PC-9 (cell line): Measurements from ENCODE around the gene POLG2. TPM values are rescaled to one million over a fixed set of nuclear protein-coding genes. Genes with fewer than 3 reads are reported as not detected.
"Not testable (repeated sequence)": the region's sequence is repeated elsewhere in the genome, so short reads cannot be mapped to it uniquely, and the experiment has no call there.

Experiments
- BruUV-seq: library from RNA; stranded (reverse); fragments of 400-500 nt; replicated peaks from 2 replicates; lab custom pipeline; 2021; lab: Mats Ljungman, UMichigan
- CTCF ChIA-PET: fragments of 300-600 bp; sonication (Branson Sonifier 250); formaldehyde crosslinking; loops from one replicate; lab custom pipeline; 2022; ENCODE audit warnings: antibody characterized with exemption; lab: Charles Lee
- POLR2A ChIA-PET: fragments of 300-600 bp; sonication (Branson Sonifier 250); formaldehyde crosslinking; loops from one replicate; lab custom pipeline; 2022; ENCODE audit warnings: antibody characterized with exemption; ENCODE audit not compliant: unreplicated experiment; lab: Charles Lee
- DNase-seq, 2 experiments: peaks; one replicate each; pipeline versions ENCODE4 v3.0.0 to v3.0.0-alpha.2; 2015 to 2022; ENCODE audit warnings: mixed read lengths in 1 of 2
- H2AFZ ChIP-seq: fragments of 200-600 bp; sonication (generic); 2 replicates; pipeline ENCODE4 v1.8.1; 2017; ENCODE audit warnings: antibody characterized with exemption
- H3F3A ChIP-seq: fragments of 200-600 bp; sonication (generic); 2 replicates; pipeline ENCODE4 v1.8.1; 2017; ENCODE audit warnings: antibody characterized with exemption, mild to moderate bottlenecking, low read depth; ENCODE audit not compliant: insufficient read depth
- H3K27ac ChIP-seq: fragments of 200-600 bp; sonication (generic); 2 replicates; pipeline ENCODE4 v1.6.1; 2016; ENCODE audit warnings: mixed run types
- H3K27me3 ChIP-seq: fragments of 200-600 bp; sonication (generic); 2 replicates; pipeline ENCODE4 v1.6.1; 2016; ENCODE audit warnings: low read depth, mixed run types; ENCODE audit not compliant: insufficient read depth
- H3K36me3 ChIP-seq: fragments of 200-600 bp; sonication (generic); 2 replicates; pipeline ENCODE4 v1.6.1; 2016; ENCODE audit warnings: low read depth, mixed run types
- H3K4me1 ChIP-seq: fragments of 200-600 bp; sonication (generic); replicated peaks from 2 replicates; pipeline ENCODE4 v1.6.1; 2016; ENCODE audit warnings: mixed run types; ENCODE audit not compliant: insufficient read depth
- H3K4me2 ChIP-seq: fragments of 200-600 bp; sonication (generic); 2 replicates; pipeline ENCODE4 v1.6.1; 2017; ENCODE audit warnings: mixed run types
- H3K4me3 ChIP-seq: fragments of 200-600 bp; sonication (generic); 2 replicates; pipeline ENCODE4 v1.6.1; 2016; ENCODE audit warnings: mixed run types
- H3K79me2 ChIP-seq: fragments of 200-600 bp; sonication (generic); 2 replicates; pipeline ENCODE4 v1.6.1; 2017; ENCODE audit warnings: low read depth, mixed run types
- H3K9me2 ChIP-seq: fragments of 200-600 bp; sonication (generic); 2 replicates; pipeline ENCODE4 v1.8.1; 2017; ENCODE audit warnings: mild to moderate bottlenecking; ENCODE audit not compliant: insufficient read depth
- H3K9me3 ChIP-seq: fragments of 200-600 bp; sonication (generic); 2 replicates; pipeline ENCODE4 v1.8.1; 2016; ENCODE audit warnings: low read depth; ENCODE audit not compliant: insufficient read depth
- H4K20me1 ChIP-seq: fragments of 200-600 bp; sonication (generic); 2 replicates; pipeline ENCODE4 v1.8.1; 2017; ENCODE audit not compliant: insufficient read depth
- CTCF ChIP-seq: fragments of 200-600 bp; sonication (generic); conservative IDR thresholded peaks from 2 replicates; pipeline ENCODE4 v1.6.1; 2017; ENCODE audit warnings: mixed run types, antibody characterized with exemption, mild to moderate bottlenecking, moderate library complexity
- EZH2 ChIP-seq: fragments of 200-600 bp; sonication (generic); IDR thresholded peaks from 2 replicates; pipeline ENCODE4 v1.8.0; 2017; ENCODE audit warnings: antibody characterized with exemption, low read depth
- intact Hi-C: fragments of 100-400 bp; cut with micrococcal nuclease; formaldehyde crosslinking; loops from one replicate; pipeline ENCODE4 v1.10.0; 2022; ENCODE audit not compliant: unreplicated experiment
- total RNA-seq: library from RNA; stranded (reverse); gene quantifications from 2 replicates; pipeline ENCODE4 v1.2.3, GENCODE V29; 2021

The POLG2 gene
- total RNA-seq, 1 experiment from 2014 or later: 23.3 TPM

GRCh38 chr17:64439956-64440355 lies 56.9 kb downstream of the POLG2 start:
- ChIA-PET POLR2A (no interaction called here), CTCF (no interaction called here)
- peaks cover 34% of the 10 kb centered on the region for H3K9me3 ChIP-seq
- H3K79me2 ChIP-seq: no peaks in the 10 kb centered on the region
- TF ChIP-seq CTCF (no peak), EZH2 (no peak)
- H3F3A ChIP-seq: peaks cover 37% of the 10 kb centered on the region
- no peak overlapping the region for H3K4me2 ChIP-seq
- H2AFZ ChIP-seq: no peak overlapping the region
- no peak overlapping the region for H3K27ac ChIP-seq
- DNase-seq: no peak
- H3K36me3 ChIP-seq: peaks cover 28% of the 10 kb centered on the region
- BruUV-seq: no TSS peak
- no peaks in the 10 kb centered on the region for H3K9me2 ChIP-seq
- peaks cover 40% of the 10 kb centered on the region for H3K4me1 ChIP-seq
- no peaks in the 10 kb centered on the region for H4K20me1 ChIP-seq
- H3K27me3 ChIP-seq: no peaks in the 10 kb centered on the region
- intact Hi-C loops: no loop called here
- no peak overlapping the region for H3K4me3 ChIP-seq

GRCh38 chr17:64439521-64439920 lies 57.3 kb downstream of the POLG2 start:
- H3K27ac ChIP-seq, BruUV-seq, H3K4me2 ChIP-seq, POLR2A ChIA-PET, DNase-seq, H2AFZ ChIP-seq, H3K79me2 ChIP-seq, H3K27me3 ChIP-seq, intact Hi-C loops, CTCF ChIA-PET, H3K9me2 ChIP-seq, H4K20me1 ChIP-seq, H3K4me3 ChIP-seq: not testable (repeated sequence)
- Histone ChIP-seq H3K9me3 (peaks cover 34% of the 10 kb centered on the region), H3K4me1 (peaks cover 39% of the 10 kb centered on the region), H3K36me3 (peaks cover 28% of the 10 kb centered on the region), H3F3A (peaks cover 37% of the 10 kb centered on the region)

GRCh38 chr17:64437944-64438525 lies 58.8 kb downstream of the POLG2 start:
- Histone ChIP-seq H2AFZ (no peak overlapping the region), H3K9me3 (peaks cover 34% of the 10 kb centered on the region), H3K4me1 (peaks cover 25% of the 10 kb centered on the region), H4K20me1 (no peaks in the 10 kb centered on the region), H3K79me2 (no peaks in the 10 kb centered on the region), H3K4me3 (no peak overlapping the region), H3K4me2 (no peak overlapping the region), H3K27me3 (no peaks in the 10 kb centered on the region), H3F3A (peaks cover 22% of the 10 kb centered on the region), H3K9me2 (no peaks in the 10 kb centered on the region), H3K27ac (no peak overlapping the region), H3K36me3 (peaks cover 28% of the 10 kb centered on the region)
- no peak for TF ChIP-seq EZH2
- TF ChIP-seq CTCF: no peak
- DNase-seq: no peak
- BruUV-seq: no TSS peak
- ChIA-PET CTCF (no interaction called here), POLR2A (no interaction called here)
- intact Hi-C loops: no loop called here

- no peak overlapping the region for H2AFZ ChIP-seq
- no peaks in the 10 kb centered on the region for H3K9me2 ChIP-seq
- TF ChIP-seq EZH2: no peak
- TF ChIP-seq CTCF: no peak
- H4K20me1 ChIP-seq: no peaks in the 10 kb centered on the region
- H3F3A ChIP-seq: peaks cover 13% of the 10 kb centered on the region
- no peaks in the 10 kb centered on the region for H3K27me3 ChIP-seq
- intact Hi-C loops: no loop called here
- H3K79me2 ChIP-seq: no peaks in the 10 kb centered on the region
- no peak overlapping the region for H3K4me3 ChIP-seq
- POLR2A ChIA-PET: interaction anchor here (0.7 kb wide), 1 partner anchor 23 kb away, joined by 10 read pairs; no protein-coding TSS in a partner anchor
- H3K36me3 ChIP-seq: peaks cover 13% of the 10 kb centered on the region; the same call in 1 of the 2 replicates
- BruUV-seq: no TSS peak
- DNase-seq: no peak
- CTCF ChIA-PET: no interaction called here
- peaks cover 3% of the 10 kb centered on the region; the same call in 1 of the 2 replicates for H3K9me3 ChIP-seq
- no peak overlapping the region for H3K4me2 ChIP-seq
- H3K27ac ChIP-seq: no peak overlapping the region
- H3K4me1 ChIP-seq: no peaks in the 10 kb centered on the region
Measured at GRCh38 chr17:64431534-64431933, 65.3 kb downstream of the POLG2 start.

GRCh38 chr17:64430036-64430435 lies 66.8 kb downstream of the POLG2 start:
- H4K20me1 ChIP-seq, H2AFZ ChIP-seq, H3K36me3 ChIP-seq, POLR2A ChIA-PET, H3K9me2 ChIP-seq, CTCF ChIA-PET, H3K4me2 ChIP-seq, H3K9me3 ChIP-seq, H3K4me1 ChIP-seq, H3K4me3 ChIP-seq, intact Hi-C loops, H3K27me3 ChIP-seq, DNase-seq, H3K27ac ChIP-seq, H3K79me2 ChIP-seq, BruUV-seq: not testable (repeated sequence)
- H3F3A ChIP-seq: peaks cover 24% of the 10 kb centered on the region
